Activated CD4-positive, alpha-beta T cell treated with anti-CD3 and anti-CD28 coated beads, Interleukin-2, amount 10 ng/mL, durations not matched to agents 24 days and 14 days (primary cell): ENCODE results near the gene LAPTM4A. TPM values are rescaled to one million over a fixed set of nuclear protein-coding genes. Genes with fewer than 3 reads are reported as not detected.
"Not testable (repeated sequence)": the region's sequence is repeated elsewhere in the genome, so short reads cannot be mapped to it uniquely, and the experiment has no call there.

Source experiments
- DNase-seq: peaks from one replicate; pipeline ENCODE4 v3.0.0; 2022
- H3K27ac Mint-ChIP-seq: one replicate; pipeline ENCODE4 v1.8.0; 2022; ENCODE audit warnings: mild to moderate bottlenecking, mixed read lengths
- H3K27me3 Mint-ChIP-seq: one replicate; pipeline ENCODE4 v1.8.0; 2022; ENCODE audit warnings: mixed read lengths
- H3K36me3 Mint-ChIP-seq: one replicate; pipeline ENCODE4 v1.8.0; 2022; ENCODE audit warnings: low read depth, mild to moderate bottlenecking, mixed read lengths
- H3K4me1 Mint-ChIP-seq: one replicate; pipeline ENCODE4 v1.8.0; 2021; ENCODE audit warnings: mixed read lengths
- H3K4me3 Mint-ChIP-seq: one replicate; pipeline ENCODE4 v1.8.0; 2022; ENCODE audit warnings: mild to moderate bottlenecking, moderate library complexity, mixed read lengths
- H3K9me3 Mint-ChIP-seq: one replicate; pipeline ENCODE4 v1.8.0; 2021; ENCODE audit warnings: mixed read lengths
- intact Hi-C: fragments of 100-400 bp; cut with micrococcal nuclease; formaldehyde crosslinking; loops from one replicate; pipeline ENCODE4 v1.15.1; 2023
- total RNA-seq: library from RNA; stranded (reverse); gene quantifications from 2 replicates; pipeline ENCODE4 v1.2.3, GENCODE V29; 2022

The LAPTM4A gene
- total RNA-seq, 1 donor from 2014 or later: 25.3 TPM

- H3K9me3 Mint-ChIP-seq, intact Hi-C loops, H3K36me3 Mint-ChIP-seq, DNase-seq, H3K4me1 Mint-ChIP-seq, H3K27me3 Mint-ChIP-seq, H3K4me3 Mint-ChIP-seq, H3K27ac Mint-ChIP-seq: not testable (repeated sequence)
Observed at GRCh38 chr2:20085909-20086308, 34.5 kb upstream of the LAPTM4A start.

- DNase-seq, H3K4me3 Mint-ChIP-seq, intact Hi-C loops, H3K9me3 Mint-ChIP-seq, H3K36me3 Mint-ChIP-seq, H3K4me1 Mint-ChIP-seq, H3K27ac Mint-ChIP-seq, H3K27me3 Mint-ChIP-seq: not testable (repeated sequence)
Observed at GRCh38 chr2:20082812-20083211, 31.4 kb upstream of the LAPTM4A start.

GRCh38 chr2:20081841-20082240, 30.4 kb upstream of the LAPTM4A start:
- intact Hi-C loops: no loop called here
- Mint-ChIP-seq H3K4me3 (no peak overlapping the region), H3K27me3 (peaks cover 3% of the 10 kb centered on the region), H3K9me3 (no peaks in the 10 kb centered on the region), H3K36me3 (no peaks in the 10 kb centered on the region), H3K27ac (no peak overlapping the region), H3K4me1 (no peaks in the 10 kb centered on the region)
- DNase-seq: no peak

- no peak overlapping the region for H3K4me3 Mint-ChIP-seq
- no peaks in the 10 kb centered on the region for H3K9me3 Mint-ChIP-seq
- H3K4me1 Mint-ChIP-seq: no peaks in the 10 kb centered on the region
- H3K27me3 Mint-ChIP-seq: peaks cover 6% of the 10 kb centered on the region
- no peak overlapping the region for H3K27ac Mint-ChIP-seq
- DNase-seq: no peak
- intact Hi-C loops: no loop called here
- H3K36me3 Mint-ChIP-seq: no peaks in the 10 kb centered on the region
Observed at GRCh38 chr2:20080839-20081415, 29.5 kb upstream of the LAPTM4A start.

DNA sequence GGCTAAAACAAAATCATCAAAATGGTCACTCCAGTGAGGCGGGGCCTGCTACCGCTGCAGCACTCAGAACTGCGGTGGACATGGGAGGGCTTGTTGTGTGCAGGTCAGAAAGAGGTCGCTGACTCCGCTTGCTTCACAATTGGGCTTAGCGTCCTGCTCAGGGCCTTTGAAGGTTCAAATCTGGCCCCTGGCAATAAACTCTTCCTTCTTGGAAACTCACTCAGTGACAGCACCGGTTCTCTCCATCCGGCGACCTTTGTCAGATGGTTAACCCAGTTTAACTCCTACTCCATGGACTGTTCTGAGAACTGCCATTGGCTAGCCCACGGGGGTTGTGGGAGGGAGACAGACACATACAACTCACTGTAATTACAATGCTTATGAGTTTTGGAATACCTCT, 29.0 kb upstream of the LAPTM4A start:
- Mint-ChIP-seq H3K27ac (no peak overlapping the region), H3K9me3 (no peaks in the 10 kb centered on the region), H3K4me3 (no peak overlapping the region), H3K4me1 (no peaks in the 10 kb centered on the region), H3K27me3 (peaks cover 6% of the 10 kb centered on the region), H3K36me3 (no peaks in the 10 kb centered on the region)
- intact Hi-C loops: no loop called here
- no peak for DNase-seq

- DNase-seq: no peak
- no peak overlapping the region for H3K27ac Mint-ChIP-seq
- no peaks in the 10 kb centered on the region for H3K9me3 Mint-ChIP-seq
- H3K27me3 Mint-ChIP-seq: peaks cover 9% of the 10 kb centered on the region
- intact Hi-C loops: no loop called here
- H3K4me3 Mint-ChIP-seq: no peak overlapping the region
- H3K4me1 Mint-ChIP-seq: no peaks in the 10 kb centered on the region
- H3K36me3 Mint-ChIP-seq: no peaks in the 10 kb centered on the region
Observed at GRCh38 chr2:20079546-20080115, 28.2 kb upstream of the LAPTM4A start.

DNA sequence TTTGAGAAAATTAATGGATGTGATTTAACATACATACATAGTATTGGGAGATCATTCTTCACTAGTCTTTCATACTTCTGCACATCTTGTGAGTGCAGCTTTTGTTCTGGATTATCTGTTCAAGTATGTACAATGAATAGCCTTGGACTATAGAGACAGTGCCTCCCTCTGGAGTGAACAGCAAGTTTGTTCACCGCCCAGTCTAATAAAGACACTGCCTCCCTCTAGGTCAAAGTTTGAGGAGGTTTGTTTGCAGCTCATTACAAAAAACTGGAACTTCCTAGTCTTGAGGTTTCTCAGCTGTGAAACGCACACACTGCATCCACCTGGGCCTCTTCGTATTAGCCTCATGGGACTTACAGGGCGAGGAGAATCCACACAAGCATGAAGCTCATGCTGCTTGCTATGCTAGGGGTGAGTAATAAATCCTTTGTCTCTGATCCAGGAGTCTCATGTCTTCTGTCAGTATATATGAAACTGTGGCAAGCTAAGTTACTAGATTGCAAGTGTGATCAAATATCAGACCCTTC, 26.0 kb upstream of the LAPTM4A start:
- peaks cover 9% of the 10 kb centered on the region for H3K27me3 Mint-ChIP-seq
- H3K9me3 Mint-ChIP-seq: no peaks in the 10 kb centered on the region
- no peak for DNase-seq
- H3K4me1 Mint-ChIP-seq: no peaks in the 10 kb centered on the region
- no peak overlapping the region for H3K4me3 Mint-ChIP-seq
- no peaks in the 10 kb centered on the region for H3K36me3 Mint-ChIP-seq
- no peak overlapping the region for H3K27ac Mint-ChIP-seq
- intact Hi-C loops: no loop called here

GRCh38 chr2:20076757-20077156, 25.3 kb upstream of the LAPTM4A start:
- no peak for DNase-seq
- Mint-ChIP-seq H3K4me3 (no peak overlapping the region), H3K27ac (no peak overlapping the region), H3K9me3 (no peaks in the 10 kb centered on the region), H3K4me1 (no peaks in the 10 kb centered on the region), H3K36me3 (no peaks in the 10 kb centered on the region), H3K27me3 (peaks cover 9% of the 10 kb centered on the region)
- intact Hi-C loops: no loop called here

- intact Hi-C loops: no loop called here
- H3K36me3 Mint-ChIP-seq: no peaks in the 10 kb centered on the region
- H3K9me3 Mint-ChIP-seq: no peaks in the 10 kb centered on the region
- DNase-seq: no peak
- no peaks in the 10 kb centered on the region for H3K4me1 Mint-ChIP-seq
- H3K27ac Mint-ChIP-seq: no peak overlapping the region
- H3K27me3 Mint-ChIP-seq: peaks cover 12% of the 10 kb centered on the region
- no peak overlapping the region for H3K4me3 Mint-ChIP-seq
Observed at GRCh38 chr2:20074901-20075300, 23.5 kb upstream of the LAPTM4A start.

GRCh38 chr2:20074046-20074648, 22.7 kb upstream of the LAPTM4A start:
- H3K4me1 Mint-ChIP-seq, intact Hi-C loops, H3K4me3 Mint-ChIP-seq, H3K9me3 Mint-ChIP-seq, DNase-seq, H3K27ac Mint-ChIP-seq, H3K36me3 Mint-ChIP-seq: not testable (repeated sequence)
- peaks cover 12% of the 10 kb centered on the region for H3K27me3 Mint-ChIP-seq

GRCh38 chr2:20073460-20073859, 22.0 kb upstream of the LAPTM4A start:
- H3K4me1 Mint-ChIP-seq: no peaks in the 10 kb centered on the region
- H3K27me3 Mint-ChIP-seq: peaks cover 12% of the 10 kb centered on the region
- H3K9me3 Mint-ChIP-seq: no peaks in the 10 kb centered on the region
- DNase-seq: no peak
- intact Hi-C loops: no loop called here
- H3K36me3 Mint-ChIP-seq: no peaks in the 10 kb centered on the region
- H3K27ac Mint-ChIP-seq: no peak overlapping the region
- no peak overlapping the region for H3K4me3 Mint-ChIP-seq

DNA sequence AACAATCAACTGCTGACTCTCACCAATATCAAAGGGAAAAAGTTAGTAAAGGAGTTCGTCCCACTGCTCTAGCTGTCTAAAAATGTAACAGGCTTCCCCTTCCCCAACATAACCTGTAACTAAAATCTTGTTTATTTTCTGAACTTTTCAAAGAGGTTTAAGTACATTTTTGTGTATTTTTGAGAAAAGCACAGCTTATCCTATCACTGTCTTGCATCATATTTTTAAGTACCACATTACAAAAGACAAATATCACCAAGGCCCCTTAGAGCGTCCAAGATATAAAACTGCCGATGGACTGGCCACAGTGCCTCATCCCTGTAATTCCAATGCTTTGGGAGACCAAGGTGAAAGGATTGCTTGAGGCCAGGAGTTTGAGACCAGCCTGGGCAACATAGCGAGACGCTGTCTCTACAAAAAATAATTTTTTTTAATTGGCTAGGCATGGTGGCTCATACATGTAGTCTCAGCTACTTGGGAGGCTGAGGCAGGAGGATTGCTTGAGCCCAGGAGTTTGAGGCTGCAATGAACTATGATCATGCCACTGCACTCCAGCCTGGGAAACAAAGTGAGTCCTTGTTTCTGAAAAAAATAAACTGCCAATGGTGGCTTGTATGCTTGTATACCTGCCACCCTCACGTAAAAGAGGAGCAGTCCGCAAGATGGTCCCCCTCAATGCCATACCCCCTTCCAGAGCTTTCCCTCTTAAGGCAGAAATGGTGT, 21.2 kb upstream of the LAPTM4A start:
- DNase-seq: no peak
- Mint-ChIP-seq H3K9me3 (no peaks in the 10 kb centered on the region), H3K4me1 (no peaks in the 10 kb centered on the region), H3K4me3 (no peak overlapping the region), H3K36me3 (no peaks in the 10 kb centered on the region), H3K27me3 (peaks cover 12% of the 10 kb centered on the region), H3K27ac (no peak overlapping the region)
- intact Hi-C loops: no loop called here

DNA sequence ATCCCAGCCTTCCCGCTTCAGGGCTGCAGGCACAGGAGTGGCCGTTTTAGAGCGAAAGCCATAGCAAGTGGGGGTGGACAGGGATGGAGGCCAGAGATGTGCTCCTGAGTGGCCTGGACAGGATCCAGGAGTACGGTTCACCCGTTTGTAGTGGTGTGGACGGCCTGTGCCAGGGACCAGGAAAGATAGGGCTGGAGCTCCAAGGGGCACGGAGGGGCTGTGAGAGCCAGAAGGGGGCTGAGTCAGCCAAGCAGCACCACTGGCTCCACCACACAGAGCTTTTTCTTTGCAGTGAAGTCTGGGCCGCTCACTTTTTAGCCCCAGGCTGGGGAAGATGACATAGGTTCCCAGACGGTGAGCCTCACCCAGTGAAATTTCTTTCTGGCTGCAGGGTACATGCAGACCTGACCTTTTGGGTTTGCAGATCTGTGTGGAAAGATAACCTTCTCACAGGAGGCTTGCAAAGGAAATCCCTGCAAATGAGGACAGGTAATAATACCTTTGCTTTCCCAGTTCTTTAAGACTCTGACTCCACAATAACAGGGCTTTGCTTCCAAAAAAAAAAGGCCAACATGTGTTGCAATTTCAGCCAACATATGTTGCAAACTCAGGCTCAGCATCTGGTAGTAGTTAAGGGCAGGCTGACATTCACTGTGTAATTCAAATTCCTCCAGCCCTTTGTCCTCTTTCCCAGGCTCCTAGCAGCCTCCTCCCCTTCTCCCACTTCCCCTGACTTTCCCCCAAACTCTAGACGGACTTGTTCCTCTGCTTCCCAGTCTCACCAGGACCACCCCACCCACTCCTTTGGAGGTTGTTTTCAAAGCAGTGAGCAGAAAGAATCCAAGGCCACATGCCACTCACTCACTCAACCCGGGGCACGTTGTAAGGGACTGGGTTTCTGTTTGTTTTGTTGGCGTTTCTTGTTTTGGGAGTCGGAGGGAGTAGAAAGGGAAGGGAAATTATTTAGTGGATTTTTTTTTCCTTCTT, 20.3 kb upstream of the LAPTM4A start:
- intact Hi-C loops: no loop called here
- H3K36me3 Mint-ChIP-seq: no peaks in the 10 kb centered on the region
- H3K4me1 Mint-ChIP-seq: no peaks in the 10 kb centered on the region
- no peaks in the 10 kb centered on the region for H3K9me3 Mint-ChIP-seq
- H3K4me3 Mint-ChIP-seq: no peak overlapping the region
- H3K27me3 Mint-ChIP-seq: peaks cover 8% of the 10 kb centered on the region
- H3K27ac Mint-ChIP-seq: no peak overlapping the region
- DNase-seq: no peak
